GM12875 (cell line): ENCODE measurements around the gene MRI1.

ENCODE experiments used
- H3K4me3 ChIP-seq: one replicate; pipeline ENCODE4 v1.5.1; 2011; ENCODE audit warnings: low read depth, low read length, control low read depth
- CTCF ChIP-seq: IDR thresholded peaks from 2 replicates; pipeline ENCODE4 v1.5.1; 2011; ENCODE audit warnings: low read depth, mild to moderate bottlenecking, control low read depth, inconsistent platforms, low read length, moderate library complexity, borderline replicate concordance; ENCODE audit not compliant: insufficient read depth

MRI1 gene

GRCh38 chr19:13804830-13805683 is 40.7 kb downstream of the MRI1 start:
- no peak overlapping the region for H3K4me3 ChIP-seq
- 0 out of 2 replicates have a peak, but pooled peaks have one; percentile 6 for TF ChIP-seq CTCF

- TF ChIP-seq CTCF, result no peak
- no peak overlapping the region for H3K4me3 ChIP-seq
Measured at GRCh38 chr19:13806728-13807127, 42.4 kb downstream of the MRI1 start.

DNA sequence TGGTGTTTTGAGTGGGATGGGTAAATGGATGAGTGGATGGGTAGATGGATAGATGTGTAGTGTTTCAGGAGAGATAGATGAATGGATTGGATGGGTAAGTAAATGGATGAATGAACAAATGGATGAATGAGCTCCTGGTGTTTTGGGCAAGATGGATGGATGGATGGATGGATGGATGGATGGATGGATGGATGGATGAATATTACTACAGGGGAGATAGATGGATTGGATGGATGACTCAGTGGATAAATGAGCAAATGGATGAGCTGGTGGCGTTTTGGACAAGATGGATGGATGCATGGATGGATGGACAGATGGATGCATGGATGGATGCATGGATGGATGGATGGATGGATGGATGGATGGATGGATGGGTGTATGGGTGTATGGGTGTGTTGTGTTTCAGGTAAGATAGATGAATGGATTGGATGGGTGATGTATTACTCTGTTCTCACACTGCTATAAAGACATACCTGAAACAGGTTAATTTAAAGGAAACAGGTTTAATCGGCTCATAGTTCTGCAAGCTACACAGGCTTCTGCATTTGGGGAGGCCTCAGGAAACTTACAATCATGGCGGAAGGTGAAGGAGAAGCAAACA is 43.2 kb downstream of the MRI1 start:
- TF ChIP-seq CTCF, result no peak
- no peak overlapping the region for H3K4me3 ChIP-seq

DNA sequence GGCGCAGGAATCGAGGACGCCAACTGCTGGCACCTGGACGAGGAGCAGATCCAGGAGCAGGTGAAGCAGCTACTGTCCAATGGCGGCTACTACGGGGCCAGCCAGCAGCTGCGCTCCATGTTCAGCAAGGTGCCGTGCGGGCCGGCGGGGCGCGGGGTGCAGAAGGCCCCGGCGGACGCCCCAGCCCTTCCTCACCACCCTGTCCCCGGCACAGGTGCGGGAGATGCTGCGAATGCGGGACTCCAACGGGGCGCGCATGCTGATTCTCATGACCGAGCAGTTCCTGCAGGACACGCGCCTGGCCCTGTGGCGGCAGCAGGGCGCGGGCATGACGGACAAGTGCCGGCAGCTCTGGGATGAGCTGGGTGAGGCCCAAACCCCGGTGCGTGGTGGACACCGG is 44.5 kb downstream of the MRI1 start:
- no peak overlapping the region for H3K4me3 ChIP-seq

GRCh38 chr19:13812544-13812943 is 48.2 kb downstream of the MRI1 start:
- no peak overlapping the region for H3K4me3 ChIP-seq
- TF ChIP-seq CTCF, result no peak

More for the DNA sequence above, 44.5 kb downstream of the MRI1 start:
- no peak for TF ChIP-seq CTCF

DNA sequence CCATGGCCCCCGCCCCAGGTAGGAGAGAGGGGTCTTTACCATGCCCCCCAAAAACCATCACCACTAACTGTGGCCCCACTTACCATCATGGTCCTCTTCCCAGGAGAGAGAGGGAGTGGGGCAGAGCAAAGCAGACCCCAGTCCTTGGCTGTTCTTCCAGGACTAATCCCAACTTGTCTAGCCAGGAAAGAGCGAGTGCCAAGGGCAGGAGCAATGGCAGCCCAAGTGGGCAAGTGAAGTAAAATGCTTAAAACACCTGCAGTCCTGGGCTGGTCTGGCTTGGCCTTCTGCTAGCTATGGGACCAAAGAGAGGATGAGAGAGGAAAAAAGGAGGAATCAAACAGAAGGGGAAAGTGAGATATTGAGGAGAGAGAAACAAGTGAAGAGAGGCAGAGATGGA is 48.8 kb downstream of the MRI1 start:
- no peak overlapping the region for H3K4me3 ChIP-seq

More for the DNA sequence above, 48.8 kb downstream of the MRI1 start:
- no peak for TF ChIP-seq CTCF
